Mesenteric fat pad (tissue), 1 donor: ENCODE measurements around the gene TEN1. TPM values are rescaled to one million over a fixed set of nuclear protein-coding genes. Genes with fewer than 3 reads are reported as not detected.
"Not testable (repeated sequence)": the region's sequence is repeated elsewhere in the genome, so short reads cannot be mapped to it uniquely, and the experiment has no call there.

ENCODE experiments used
- DNase-seq: peaks from one replicate; pipeline ENCODE4 v3.0.0-alpha.2; 2020; ENCODE audit warnings: low spot score
- total RNA-seq: library from RNA; stranded (reverse); fragmentation: NEBNext Ultra II Directional; extraction: Animal tissue kit (Norgen Biotek cat#: 25700); gene quantifications from one replicate; pipeline ENCODE4 v1.2.1, GENCODE V29; 2021
- donor health status: DM: yes; HTN: yes; CAD: no.

Gene TEN1
- total RNA-seq, 1 donor from 2014 or later: 17.7 TPM

DNA sequence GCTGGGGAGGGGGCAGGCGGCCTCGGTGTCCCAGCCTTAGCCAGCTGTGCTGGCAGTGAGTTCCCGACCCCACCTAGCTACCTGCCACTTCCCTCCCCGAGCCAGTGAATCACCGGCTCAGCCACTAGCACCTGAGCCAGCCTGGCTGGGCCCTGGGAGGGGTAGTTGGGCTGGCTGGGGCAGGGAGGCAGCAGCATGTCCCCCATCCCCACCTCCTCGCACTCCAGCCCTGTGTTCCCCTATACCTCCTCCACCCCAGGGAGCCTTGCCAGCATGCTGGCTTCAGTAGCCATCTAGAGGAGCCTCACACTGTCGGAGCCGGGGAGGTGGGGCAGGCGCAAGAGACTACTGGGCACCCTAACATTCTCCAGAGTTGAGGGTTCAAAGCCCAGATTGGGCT, 45.3 kb downstream of the TEN1 start:
- no peak for DNase-seq

DNA sequence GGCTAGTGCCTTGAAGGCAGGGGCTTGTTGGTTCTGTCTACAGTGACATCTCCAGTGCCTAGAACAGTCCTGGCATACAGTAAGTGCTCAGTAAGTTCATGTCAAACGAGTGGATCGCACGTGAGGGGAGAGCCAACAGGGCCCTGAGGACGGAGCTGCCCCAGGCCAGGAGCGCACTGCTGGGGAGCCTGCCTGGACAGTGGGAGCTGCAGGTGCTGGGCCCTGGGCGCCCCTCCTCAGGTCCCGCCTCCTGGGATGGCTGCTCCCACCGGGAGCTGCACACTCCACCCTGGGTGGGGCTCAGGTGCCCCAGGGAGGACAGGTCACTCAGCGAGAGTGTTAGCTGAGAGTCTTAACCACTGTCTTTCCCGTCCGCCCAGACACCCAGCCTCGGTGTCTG, 46.3 kb downstream of the TEN1 start:
- no peak for DNase-seq

DNA sequence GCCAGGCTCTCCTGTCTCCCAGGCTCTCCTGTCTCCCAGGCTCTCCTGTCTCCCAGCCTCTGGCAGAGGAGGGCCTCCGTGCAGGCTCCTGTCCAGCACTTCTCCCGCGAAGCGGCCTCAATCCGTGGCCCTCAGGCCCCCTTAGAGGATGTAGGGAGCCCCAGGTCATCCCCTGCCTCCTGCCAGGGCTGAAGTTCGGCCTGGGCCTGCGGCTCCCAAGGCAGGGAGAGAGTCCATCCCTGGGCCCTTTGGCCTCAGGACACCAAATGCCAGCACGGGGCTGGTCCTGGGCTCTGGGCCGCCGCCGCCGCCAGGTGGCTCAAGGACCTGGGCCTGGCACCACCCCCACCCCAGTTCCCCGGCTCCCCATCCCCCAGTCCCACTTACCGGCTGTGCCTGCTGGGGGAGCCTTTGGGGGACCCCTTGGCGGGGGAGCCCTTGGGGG, 47.7 kb downstream of the TEN1 start:
- DNase-seq: no peak

DNA sequence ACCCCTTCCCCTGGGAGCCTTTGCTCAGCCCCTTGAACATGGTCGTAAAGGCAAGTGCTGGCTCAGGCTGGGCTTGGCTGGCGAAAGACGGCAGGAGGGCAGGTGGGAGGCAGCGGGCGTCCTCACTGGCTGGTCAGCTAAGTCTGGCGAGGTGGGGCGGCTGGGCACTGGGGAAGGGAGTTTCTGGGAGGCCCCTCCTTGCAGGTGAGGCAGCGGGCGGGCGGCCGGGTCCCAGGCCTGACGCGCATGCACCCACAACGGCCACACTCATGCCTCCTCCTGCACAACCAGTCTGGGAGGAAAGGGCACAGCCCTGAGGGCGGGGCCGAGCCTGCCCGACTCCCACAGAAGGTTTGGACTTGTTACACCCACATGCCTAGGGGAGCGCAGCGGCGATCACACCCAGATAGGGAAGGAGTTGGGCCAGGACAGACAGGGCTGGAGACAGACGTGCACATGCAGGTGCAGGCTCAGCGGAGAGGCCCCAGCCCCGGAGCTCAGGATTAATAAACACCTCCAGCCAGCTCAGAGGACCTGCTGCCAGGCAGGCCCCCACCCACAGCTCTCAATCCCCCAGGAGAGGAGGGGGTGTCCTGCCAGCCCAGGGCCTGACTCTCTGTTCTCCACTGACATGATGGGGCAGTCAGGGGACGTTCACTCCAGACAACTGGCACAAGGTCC, 48.3 kb downstream of the TEN1 start, which contains the start of gene EVPL:
Gene EVPL (minus strand): TSS at position 148 of the 681 bp plus-strand sequence. CDS start 108 bp downstream, at position 40.
- no peak for DNase-seq

DNA sequence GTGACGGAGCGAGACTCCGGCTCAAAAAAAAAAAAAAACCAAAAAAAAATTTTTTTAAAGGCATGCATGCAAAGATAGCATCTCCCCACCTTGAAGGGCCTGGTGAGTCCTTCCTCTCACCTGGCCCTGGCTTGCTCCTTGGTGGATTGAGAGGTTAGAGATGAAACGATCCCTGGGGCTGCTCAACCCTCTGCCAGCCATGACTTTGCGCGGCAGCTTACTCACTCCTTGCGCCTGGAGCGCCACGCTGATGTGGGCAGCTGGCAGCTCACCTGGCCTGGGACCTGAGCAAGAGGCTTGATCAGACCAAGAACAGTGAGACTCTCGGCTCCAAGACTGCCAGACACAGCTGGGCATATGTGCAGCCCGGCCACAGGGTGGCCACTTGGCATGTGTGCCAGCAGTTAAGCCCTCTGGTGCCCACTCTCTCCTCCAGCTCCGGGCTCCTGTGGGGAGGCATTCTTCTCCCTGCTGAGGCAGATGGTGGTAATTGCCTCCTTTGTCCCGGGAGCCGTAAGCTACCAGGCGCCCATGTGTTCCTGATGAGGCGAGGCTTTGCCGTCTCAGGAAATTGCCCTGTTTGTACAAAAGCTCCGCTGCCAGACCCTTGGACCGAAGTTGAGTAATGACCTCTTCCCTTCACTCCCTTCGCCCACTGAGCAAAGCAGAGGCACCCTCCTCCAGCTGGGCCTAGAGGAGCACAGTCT, 53.2 kb downstream of the TEN1 start:
- no peak for DNase-seq

DNA sequence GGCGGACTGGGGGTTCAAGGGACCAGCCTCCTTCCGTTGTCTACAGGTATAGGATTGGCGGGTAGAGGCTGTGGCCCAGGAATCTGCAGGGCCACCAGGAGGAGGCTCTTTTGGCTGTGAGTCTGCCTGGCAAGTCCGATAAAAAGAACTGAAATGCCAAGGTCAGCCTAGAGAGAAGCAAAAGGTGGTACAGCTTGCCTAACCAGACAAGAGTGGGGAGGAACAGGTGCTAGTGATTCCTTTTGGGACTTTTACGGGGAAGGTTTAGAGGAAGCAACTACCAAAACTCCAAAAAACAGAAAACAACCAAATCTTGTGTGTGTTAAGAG, 53.7 kb downstream of the TEN1 start:
- DNase-seq: no peak

DNA sequence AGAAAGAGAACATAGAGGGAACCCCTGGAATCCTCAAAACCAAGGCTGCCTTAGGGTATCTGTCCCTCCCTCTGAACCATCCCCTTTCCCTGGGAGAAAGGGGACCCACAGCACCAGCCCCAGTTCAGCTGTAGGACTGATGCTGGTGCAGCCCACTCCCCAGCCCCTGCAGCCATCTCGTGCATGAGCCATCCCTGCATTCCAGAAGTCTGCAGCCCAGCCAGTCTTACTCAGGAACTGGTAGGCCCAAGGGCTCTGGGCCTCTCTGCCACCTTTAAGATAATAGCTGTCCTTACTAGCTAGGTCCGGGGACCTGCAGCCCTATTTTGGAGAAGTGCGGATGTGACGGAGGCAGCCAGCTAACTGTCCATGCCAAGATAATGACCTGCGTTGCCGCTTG, 54.1 kb downstream of the TEN1 start:
- no peak for DNase-seq

DNA sequence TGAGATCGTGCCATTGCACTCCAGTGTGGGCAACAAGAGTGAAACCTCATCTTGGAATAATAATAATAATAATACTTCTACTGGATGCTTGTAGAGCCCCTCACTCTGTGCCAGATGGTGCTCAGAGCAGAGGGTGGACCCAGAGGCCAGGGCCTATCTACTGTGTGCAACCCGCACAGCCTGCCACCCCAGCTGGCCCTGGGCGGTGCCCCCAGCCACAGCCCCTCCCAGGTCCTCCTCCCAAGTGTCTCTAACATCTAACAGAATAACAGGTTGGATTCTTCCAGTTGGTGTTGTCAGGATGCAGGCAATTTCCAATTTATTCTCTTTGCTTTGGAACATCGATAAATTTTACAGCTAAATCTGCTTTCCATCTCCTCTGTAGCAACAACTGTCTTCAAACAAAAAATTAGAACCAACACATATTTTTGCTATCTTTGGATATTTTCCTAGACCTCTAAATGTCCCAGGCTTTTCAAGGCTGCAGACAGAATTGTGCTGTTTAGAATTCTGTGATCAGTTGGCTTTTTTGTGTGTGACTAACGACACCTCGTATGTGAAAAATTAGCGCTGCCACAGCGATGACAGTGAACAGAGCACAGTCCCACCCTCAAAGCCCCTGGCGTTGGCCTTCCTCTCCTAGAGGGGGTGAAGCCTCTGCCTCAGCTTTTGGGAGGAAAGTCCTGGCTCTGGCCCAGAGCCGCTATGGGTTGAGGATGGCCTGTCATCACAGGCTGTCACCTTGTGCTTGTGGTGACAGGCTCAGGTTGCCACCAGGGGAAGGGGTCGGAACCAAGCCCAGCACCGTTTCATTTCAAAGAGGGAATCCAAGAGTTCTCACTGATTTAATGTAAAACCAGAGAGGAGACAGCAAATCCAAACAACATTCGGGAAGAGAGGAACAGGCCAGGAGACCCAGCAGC, 55.6 kb downstream of the TEN1 start:
- no peak for DNase-seq

DNA sequence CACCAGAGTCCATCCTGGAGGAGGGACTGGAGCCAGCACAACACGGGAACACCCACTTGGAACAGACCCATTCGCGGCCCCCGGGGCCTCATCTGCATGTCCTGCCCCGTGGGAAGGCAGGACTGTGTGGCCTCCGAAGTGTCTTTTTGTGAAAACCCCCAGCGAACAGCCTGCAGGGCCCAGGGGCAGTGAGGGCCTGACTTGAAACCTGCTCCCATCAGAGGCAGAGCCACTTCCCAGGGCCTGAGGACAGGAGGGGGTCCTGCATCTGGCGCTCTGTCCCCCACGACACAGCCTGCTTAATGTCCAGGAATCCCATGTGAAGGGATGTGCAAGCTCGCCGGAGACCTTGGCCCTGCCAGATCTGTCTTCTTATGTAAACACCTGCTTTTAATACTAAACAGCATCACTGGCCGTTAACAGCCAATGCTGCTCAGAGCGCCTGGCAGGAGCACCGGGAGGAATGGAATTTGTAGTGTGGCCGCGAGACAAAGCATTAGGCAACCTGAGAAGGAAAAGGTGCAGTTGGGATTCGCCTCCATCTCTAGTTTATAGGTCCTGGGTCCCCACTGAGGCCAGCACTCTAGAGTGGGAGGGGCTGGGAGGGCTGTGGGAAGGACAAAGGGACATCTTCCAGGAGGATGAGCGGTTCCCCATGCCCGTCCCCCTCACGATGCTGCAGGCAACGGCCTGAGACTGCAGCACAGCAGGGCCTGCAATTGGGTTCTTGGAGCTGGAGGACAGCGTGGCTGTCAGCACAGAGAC, 57.6 kb downstream of the TEN1 start:
- no peak for DNase-seq

DNA sequence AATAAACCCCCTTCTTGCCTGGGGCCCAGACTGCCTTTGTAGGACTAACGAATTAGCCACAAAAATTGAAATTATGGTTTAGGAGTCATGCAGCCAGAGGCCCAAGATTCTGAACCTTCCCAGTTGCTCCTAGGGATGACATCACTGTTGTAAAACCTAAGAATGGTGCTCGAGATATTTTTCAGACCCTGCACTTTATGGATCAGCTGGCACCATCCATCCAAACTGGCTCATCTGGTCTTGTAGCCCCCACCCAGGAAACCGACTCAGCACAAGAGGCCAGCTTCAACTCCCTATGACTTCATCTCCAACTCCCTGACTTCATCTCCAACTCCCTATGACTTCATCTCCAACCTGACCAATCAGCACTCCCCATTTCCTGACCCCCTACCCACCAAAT, 59.0 kb downstream of the TEN1 start:
- DNase-seq: no peak

DNA sequence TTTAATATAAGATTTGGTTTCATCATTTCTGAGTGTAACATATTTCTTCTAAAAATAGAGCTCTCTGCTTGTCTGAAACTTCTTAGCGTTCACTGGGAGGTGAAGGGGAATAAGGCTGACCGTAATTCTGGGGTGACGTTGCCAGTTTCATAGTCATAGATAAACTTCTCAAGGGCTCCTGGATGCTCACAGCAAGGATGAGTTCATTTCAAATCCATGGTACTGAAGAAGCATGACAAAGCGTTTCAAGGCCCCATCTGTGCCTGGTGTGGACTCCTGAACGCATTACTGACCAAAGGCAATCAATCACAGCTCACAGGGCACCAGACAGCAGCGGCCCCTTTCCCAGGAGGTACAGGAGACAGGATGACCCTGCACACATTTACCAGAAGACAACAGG, 60.1 kb downstream of the TEN1 start:
- DNase-seq: no peak

DNA sequence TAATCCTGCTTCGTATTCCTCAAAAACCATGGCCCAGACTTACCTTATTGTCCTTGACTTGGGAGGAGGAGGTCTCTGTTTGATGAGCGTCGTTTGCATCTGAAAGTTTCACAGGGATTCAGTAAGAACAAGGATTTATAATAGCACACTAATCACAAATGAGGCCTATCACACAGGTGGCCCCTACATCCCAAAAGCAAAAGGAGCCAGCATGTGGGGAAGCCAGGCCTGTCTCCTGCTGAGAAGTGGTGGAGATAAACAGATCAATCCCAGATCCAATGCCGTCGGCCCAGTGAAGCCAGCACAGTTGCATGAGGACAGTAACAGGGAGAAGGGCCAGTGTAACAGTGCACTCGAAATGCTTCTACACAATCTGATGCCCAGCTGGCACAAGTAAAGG, 61.3 kb downstream of the TEN1 start:
- DNase-seq: no peak

DNA sequence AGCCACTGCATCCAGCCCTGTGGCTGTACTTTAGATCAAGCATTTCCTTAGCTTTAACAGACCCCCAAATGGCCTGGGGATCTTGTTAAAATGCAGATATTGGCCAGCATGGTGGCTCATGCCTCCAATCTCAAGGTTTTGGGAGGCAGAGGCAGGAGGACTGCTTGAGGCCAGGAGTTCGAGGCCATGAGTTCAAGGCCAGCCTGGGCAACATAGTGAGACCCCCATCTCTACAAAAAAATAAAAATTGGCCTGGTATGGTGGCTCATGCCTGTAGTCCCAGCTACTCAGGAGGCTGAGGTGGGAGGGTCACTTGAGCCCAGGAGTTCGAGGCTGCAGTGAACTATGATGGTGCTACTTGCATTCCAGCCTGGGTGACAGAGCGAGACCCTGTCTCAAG, 63.8 kb downstream of the TEN1 start:
- DNase-seq: not testable (repeated sequence)

DNA sequence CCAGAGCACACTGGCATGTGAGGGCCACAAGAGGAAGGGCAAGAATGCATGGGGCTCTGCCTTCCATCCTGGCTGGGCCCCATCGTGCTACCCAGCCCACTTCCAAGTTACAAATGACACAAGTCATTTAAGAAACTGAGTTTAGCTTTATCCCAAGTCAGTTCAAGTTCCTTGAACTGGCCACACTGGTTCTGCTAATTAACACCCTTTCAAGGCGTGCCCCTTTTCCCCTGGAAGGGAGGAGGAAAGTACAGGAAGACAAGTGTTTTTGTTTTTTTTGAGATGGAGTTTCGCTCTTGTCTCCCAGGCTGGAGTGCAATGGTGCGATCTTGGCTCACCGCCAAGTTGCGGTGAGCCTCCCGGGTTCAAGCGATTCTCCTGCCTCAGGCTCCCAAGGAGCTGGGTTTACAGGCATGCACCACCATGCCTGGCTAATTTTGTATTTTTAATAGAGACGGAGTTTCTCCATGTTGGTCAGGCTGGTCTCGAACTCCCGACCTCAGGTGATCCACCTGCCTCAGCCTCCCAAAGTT, 65.5 kb downstream of the TEN1 start:
- not testable (repeated sequence) for DNase-seq

DNA sequence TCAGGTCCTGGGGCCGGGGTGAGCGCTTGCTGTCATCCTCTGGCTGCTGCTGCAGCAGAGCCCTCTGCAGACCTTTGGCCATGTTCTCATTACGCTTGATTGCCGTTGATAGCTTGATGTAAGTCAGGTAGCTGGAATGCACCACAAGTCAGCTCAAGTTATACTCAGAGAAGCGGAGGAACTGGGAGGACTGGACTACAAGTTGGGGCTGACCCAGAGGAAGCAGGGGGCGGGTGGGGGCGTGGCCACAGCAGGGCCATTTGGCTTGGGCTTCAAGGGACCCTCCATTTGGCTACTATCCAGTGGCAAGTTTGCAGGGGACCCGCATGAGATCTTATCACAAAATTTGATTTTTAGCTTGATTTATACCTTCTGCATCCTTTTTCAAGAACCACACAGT, 67.0 kb downstream of the TEN1 start:
- no peak for DNase-seq

DNA sequence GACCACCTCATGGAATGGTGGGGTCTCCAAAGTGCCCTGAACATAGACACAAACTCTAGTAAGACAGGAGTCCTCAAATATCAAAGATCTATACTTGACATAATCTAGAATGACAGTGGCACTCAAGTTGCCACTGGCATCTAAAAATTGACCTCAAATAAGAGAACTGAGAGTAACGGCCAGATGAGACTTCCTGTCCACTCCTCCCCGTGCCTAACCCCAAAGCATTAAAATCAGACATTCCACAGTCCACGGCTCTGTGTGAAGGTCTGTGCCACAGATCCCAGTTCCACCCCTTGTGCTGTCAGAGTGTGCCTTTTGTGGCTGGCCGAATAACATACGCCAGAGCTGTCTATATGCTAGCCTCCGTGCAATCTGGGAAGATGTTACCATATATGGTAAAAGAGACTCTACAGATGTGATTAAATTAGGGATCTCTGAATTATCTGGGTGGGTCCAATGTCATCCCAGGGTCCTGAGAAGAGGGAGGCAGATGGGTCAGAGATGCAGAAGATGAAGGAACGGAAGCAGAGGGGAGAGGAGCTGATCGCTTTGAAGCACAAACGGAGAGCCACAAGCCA, 69.1 kb downstream of the TEN1 start:
- no peak for DNase-seq

DNA sequence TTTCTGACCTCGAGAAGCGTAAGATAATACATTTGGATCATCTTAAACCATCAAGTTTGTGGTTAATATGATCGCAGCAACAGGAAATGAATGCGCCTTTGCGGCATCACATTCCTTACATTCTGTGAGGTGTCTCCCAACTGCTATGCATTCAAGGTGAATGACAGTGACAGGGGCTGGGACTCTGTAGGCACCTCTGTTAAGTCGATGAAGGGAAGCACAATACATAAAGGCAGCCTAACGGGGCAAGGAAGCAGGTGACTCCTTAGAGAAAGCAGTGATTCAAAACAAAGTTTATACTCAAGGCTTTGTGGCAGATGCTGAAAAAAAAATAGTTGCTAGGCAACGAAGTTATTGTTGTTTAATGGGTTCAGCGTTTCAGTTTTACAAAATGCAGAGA, 69.7 kb downstream of the TEN1 start:
- no peak for DNase-seq

DNA sequence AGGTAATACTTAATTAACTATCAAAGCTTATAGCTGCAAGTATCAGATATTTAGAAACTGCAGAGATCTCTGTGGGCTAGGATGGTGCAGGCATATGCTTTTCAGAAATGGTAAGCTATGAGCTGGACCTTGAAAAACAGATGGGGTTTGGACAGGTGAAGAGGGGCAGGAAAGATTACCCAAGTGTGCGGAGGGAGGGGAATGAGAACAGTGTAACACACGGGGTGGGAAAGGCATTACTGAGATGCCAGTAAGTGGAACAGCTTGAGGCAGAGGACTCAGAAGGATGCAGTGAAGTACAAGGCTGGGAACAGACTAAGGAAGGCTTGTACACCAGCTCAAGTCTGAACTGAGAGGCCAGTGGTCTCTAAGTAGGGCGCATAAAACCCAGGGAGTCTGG, 70.2 kb downstream of the TEN1 start:
- DNase-seq: no peak

DNA sequence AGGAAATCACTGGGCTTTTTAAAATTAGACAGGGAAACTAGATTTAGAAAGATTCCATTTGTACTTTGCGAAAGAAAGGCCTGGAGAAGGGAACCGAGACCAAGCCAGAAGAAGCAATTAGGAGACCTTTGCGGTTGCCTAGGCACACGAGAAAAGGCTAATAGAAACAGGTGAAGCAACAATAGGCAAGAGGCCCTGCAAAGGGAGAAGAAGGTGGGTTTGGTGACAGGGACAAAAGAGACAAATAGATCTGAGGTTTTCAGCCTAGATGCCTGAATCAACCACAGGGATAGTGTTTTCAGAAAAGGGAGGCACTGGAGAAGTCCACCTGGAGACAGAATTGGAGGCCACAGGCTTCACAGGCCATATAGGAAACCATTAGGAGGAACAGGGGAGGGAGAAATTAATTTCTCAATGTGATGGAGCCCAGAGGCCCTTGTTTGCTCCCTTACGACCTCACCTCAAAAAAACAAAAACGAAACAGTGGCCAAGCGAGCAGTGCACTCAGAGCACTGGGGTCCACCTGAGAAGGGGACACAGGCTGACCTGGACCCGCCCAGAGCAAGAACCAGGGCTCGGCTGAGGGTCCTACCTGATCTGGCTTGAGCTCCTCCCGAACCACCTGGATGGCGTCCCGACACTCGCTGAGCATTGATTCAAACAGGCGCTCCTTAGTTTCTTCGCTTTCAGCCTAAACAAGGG, 70.9 kb downstream of the TEN1 start:
- no peak for DNase-seq
